ENCODE results near the gene CLMN. TPM values are rescaled to one million over a fixed set of nuclear protein-coding genes. Genes with fewer than 3 reads are reported as not detected.
"Not testable (repeated sequence)": the region's sequence is repeated elsewhere in the genome, so short reads cannot be mapped to it uniquely, and the experiment has no call there.

CLMN gene
- polyA plus RNA-seq, 3 donors: 20.9 to 24.0 (median 22.8) TPM

- DNase-seq (ENCODE audit: low read depth in 3 of 3, low spot score in 2 of 3): no peak
Measured at GRCh38 chr14:95144849-95145248, 174.9 kb downstream of the CLMN start.

- no peak for DNase-seq (ENCODE audit: low read depth in 3 of 3, low spot score in 2 of 3)
Measured at GRCh38 chr14:95143808-95144620, 175.7 kb downstream of the CLMN start.

- DNase-seq (ENCODE audit: low read depth in 3 of 3, low spot score in 2 of 3): no peak
Measured at GRCh38 chr14:95142208-95142607, 177.5 kb downstream of the CLMN start.

GRCh38 chr14:95141684-95142083 is 178.0 kb downstream of the CLMN start:
- DNase-seq (ENCODE audit: low read depth in 3 of 3, low spot score in 2 of 3): no peak

- no peak for DNase-seq (ENCODE audit: low read depth in 3 of 3, low spot score in 2 of 3)
Measured at GRCh38 chr14:95140060-95140858, 179.4 kb downstream of the CLMN start.

GRCh38 chr14:95138876-95139275 is 180.8 kb downstream of the CLMN start:
- no peak for DNase-seq (ENCODE audit: low read depth in 3 of 3, low spot score in 2 of 3)

- not testable (repeated sequence) for DNase-seq (ENCODE audit: low read depth in 3 of 3, low spot score in 2 of 3)
Measured at GRCh38 chr14:95138455-95138854, 181.3 kb downstream of the CLMN start.

GRCh38 chr14:95137804-95138167 is 181.9 kb downstream of the CLMN start:
- no peak for DNase-seq (ENCODE audit: low read depth in 3 of 3, low spot score in 2 of 3)

- DNase-seq (ENCODE audit: low read depth in 3 of 3, low spot score in 2 of 3): no peak
Measured at GRCh38 chr14:95137164-95137803, 182.4 kb downstream of the CLMN start.

- DNase-seq (ENCODE audit: low read depth in 3 of 3, low spot score in 2 of 3): no peak
Measured at GRCh38 chr14:95136631-95137030, 183.1 kb downstream of the CLMN start.

GRCh38 chr14:95134304-95134933 is 185.3 kb downstream of the CLMN start:
- DNase-seq (ENCODE audit: low read depth in 3 of 3, low spot score in 2 of 3): no peak

- no peak for DNase-seq (ENCODE audit: low read depth in 3 of 3, low spot score in 2 of 3)
Measured at GRCh38 chr14:95133282-95133681, 186.4 kb downstream of the CLMN start.

GRCh38 chr14:95132760-95133159 is 186.9 kb downstream of the CLMN start:
- DNase-seq (ENCODE audit: low read depth in 3 of 3, low spot score in 2 of 3): no peak

Other genes with a start within 250 kb of the CLMN start
- gene DICER1, start 162.4 kb downstream of the CLMN start, polyA plus RNA-seq (ENCODE audit: insufficient read length in 3 of 3): 10 to 100 TPM; 53.5 to 58.4 (median 57.1) TPM
- 1 to 10 TPM; 1.6 to 2.2 (median 1.9) TPM for gene SYNE3, start 196.7 kb upstream of the CLMN start, polyA plus RNA-seq (ENCODE audit: insufficient read length in 3 of 3)
- gene GLRX5, start 215.1 kb upstream of the CLMN start, polyA plus RNA-seq (ENCODE audit: insufficient read length in 3 of 3): 10 to 100 TPM; 72.3 to 83.8 (median 81.1) TPM